Testis (tissue), 3 donors: ENCODE data around the gene GPER1. TPM values are rescaled to one million over a fixed set of nuclear protein-coding genes. Genes with fewer than 3 reads are reported as not detected.
A peak's percentile ranks its signal among the peaks of the same experiment; 100 is the strongest.

Experiments used
- DNase-seq: peaks from one replicate; pipeline ENCODE4 v3.0.0-alpha.2; 2019
- H3K27ac ChIP-seq, 2 donors: fragments of 200-600 bp; sonication (generic); one replicate each; pipeline ENCODE4 v1.5.1; 2019
- H3K27me3 ChIP-seq: fragments of 200-600 bp; sonication (generic); one replicate; pipeline ENCODE4 v1.5.1; 2019
- H3K36me3 ChIP-seq: fragments of 200-600 bp; sonication (generic); one replicate; pipeline ENCODE4 v1.5.1; 2017; ENCODE audit warnings: low read depth; ENCODE audit errors: missing control alignments
- H3K4me1 ChIP-seq: fragments of 200-600 bp; sonication (generic); one replicate; pipeline ENCODE4 v1.5.1; 2019
- H3K4me3 ChIP-seq, 2 donors: fragments of 200-600 bp; sonication (generic); one replicate each; pipeline ENCODE4 v1.5.1; 2017 to 2019
- H3K9me3 ChIP-seq: fragments of 200-600 bp; sonication (generic); one replicate; pipeline ENCODE4 v1.5.1; 2017
- CTCF ChIP-seq, 3 experiments: fragments of 450-650 bp in 2 of 3; fragments of 200-600 bp in 1 of 3; sonication (generic) in 1 of 3; IDR thresholded peaks; one replicate each; pipeline ENCODE4 v1.5.1; 2016 to 2019; ENCODE audit warnings: antibody characterized with exemption in 3 of 3, mild to moderate bottlenecking in 2 of 3, moderate library complexity in 1 of 3
- POLR2A ChIP-seq: fragments of 450-650 bp; IDR thresholded peaks from one replicate; pipeline ENCODE4 v1.6.1; 2017; ENCODE audit warnings: antibody characterized with exemption, mild to moderate bottlenecking, moderate library complexity
- WGBS, 2 donors: methylation state at CpG; one replicate each; pipeline ENCODE4 v1.1.5; 2018; 5-methylcytosine and 5-hydroxymethylcytosine counted together
- intact Hi-C: fragments of 100-400 bp; cut with DNase I; formaldehyde crosslinking; loops from one replicate; pipeline ENCODE4 v1.15.1; 2023; ENCODE audit warnings: low total_unique reads
- polyA plus RNA-seq: library from polyadenylated mRNA; stranded (reverse); fragments of 350-450 nt; fragmentation: Illumina TruSeq; extraction: RNeasy Lipid Tissue Mini Kit (QIAGEN cat#74804); gene quantifications from one replicate; pipeline ENCODE4 v1.2.3, GENCODE V29; 2014; ENCODE audit warnings: low read depth, low replicate concordance; ENCODE audit not compliant: insufficient read depth
- total RNA-seq, 2 donors: library from RNA; depleted of rRNA; stranded (reverse); fragments of >200 nt; gene quantifications; one replicate each; pipeline ENCODE4 v1.2.3, GENCODE V29; 2016

GPER1 gene
- total and polyA plus RNA-seq, 3 donors from 2014 or later = 3.2 to 3.5 (median 3.4) TPM

- H3K4me3 ChIP-seq = no peak overlapping the region
- H3K27me3 ChIP-seq = no peaks in the 10 kb centered on the region
- no peak for TF ChIP-seq POLR2A
- no peak for TF ChIP-seq CTCF (IDR thresholded peaks at IDR 0.05)
- H3K27ac ChIP-seq = no peak overlapping the region
- intact Hi-C loops = no loop called here
- H3K36me3 ChIP-seq = no peaks in the 10 kb centered on the region
- 93 to 94% methylated on average over 22 of the region's 22 CpGs for WGBS, 2 donors
- H3K9me3 ChIP-seq = no peaks in the 10 kb centered on the region
- H3K4me1 ChIP-seq = peaks cover 17% of the 10 kb centered on the region
- DNase-seq = no peak
These were observed 32.9 kb downstream of the GPER1 start for GRCh38 chr7:1120791-1121190.

GRCh38 chr7:1121476-1121875 lies 33.6 kb downstream of the GPER1 start:
- WGBS, 2 donors = 90 to 94% methylated on average over 5 to 14 of the region's 14 CpGs

GRCh38 chr7:1121886-1122831 lies 34.2 kb downstream of the GPER1 start:
- intact Hi-C loops = no loop called here
- H3K9me3 ChIP-seq = no peaks in the 10 kb centered on the region

More at GRCh38 chr7:1121476-1121875, 33.6 kb downstream of the GPER1 start:
- H3K9me3 ChIP-seq = no peaks in the 10 kb centered on the region
- peaks cover 17% of the 10 kb centered on the region for H3K4me1 ChIP-seq
- intact Hi-C loops = no loop called here
- H3K27me3 ChIP-seq = no peaks in the 10 kb centered on the region
- no peaks in the 10 kb centered on the region for H3K36me3 ChIP-seq
- no peak for DNase-seq
- TF ChIP-seq POLR2A (no peak), CTCF (IDR thresholded peaks at IDR 0.05) (no peak)
- no peak overlapping the region for H3K4me3 ChIP-seq
- no peak overlapping the region for H3K27ac ChIP-seq

GRCh38 chr7:1122832-1123501 lies 35.1 kb downstream of the GPER1 start:
- Histone ChIP-seq H3K9me3 (no peaks in the 10 kb centered on the region), H3K4me3 (no peak overlapping the region), H3K27ac (peak overlapping the region; percentile 7 to 65), H3K36me3 (no peaks in the 10 kb centered on the region), H3K27me3 (no peaks in the 10 kb centered on the region), H3K4me1 (peaks cover 17% of the 10 kb centered on the region)
- no peak for DNase-seq
- WGBS, 2 donors = 56 to 76% methylated on average over 8 to 31 of the region's 31 CpGs
- intact Hi-C loops = no loop called here
- no peak for TF ChIP-seq POLR2A
- no peak for TF ChIP-seq CTCF (IDR thresholded peaks at IDR 0.05)

More at GRCh38 chr7:1121886-1122831, 34.2 kb downstream of the GPER1 start:
- Histone ChIP-seq H3K4me1 (peaks cover 17% of the 10 kb centered on the region), H3K36me3 (no peaks in the 10 kb centered on the region), H3K4me3 (no peak overlapping the region), H3K27ac (no peak overlapping the region), H3K27me3 (no peaks in the 10 kb centered on the region)
- DNase-seq = no peak
- no peak for TF ChIP-seq POLR2A
- TF ChIP-seq CTCF (IDR thresholded peaks at IDR 0.05) = no peak
- WGBS, 2 donors = 71 to 83% methylated on average over 14 to 28 of the region's 28 CpGs
